NCI-H82 treated with DMSO at 0.1 percent for 48 hours (cell line): ENCODE measurements around the gene MRO.
A peak's percentile ranks its signal among the peaks of the same experiment; 100 is the strongest.
"Not testable (repeated sequence)": the region's sequence is repeated elsewhere in the genome, so short reads cannot be mapped to it uniquely, and the experiment has no call there.

ENCODE experiments used
- DNase-seq: peaks from one replicate; lab custom pipeline; 2025; ENCODE audit not compliant: unreplicated experiment; lab: John Stamatoyannopoulos, UW

MRO gene

DNA sequence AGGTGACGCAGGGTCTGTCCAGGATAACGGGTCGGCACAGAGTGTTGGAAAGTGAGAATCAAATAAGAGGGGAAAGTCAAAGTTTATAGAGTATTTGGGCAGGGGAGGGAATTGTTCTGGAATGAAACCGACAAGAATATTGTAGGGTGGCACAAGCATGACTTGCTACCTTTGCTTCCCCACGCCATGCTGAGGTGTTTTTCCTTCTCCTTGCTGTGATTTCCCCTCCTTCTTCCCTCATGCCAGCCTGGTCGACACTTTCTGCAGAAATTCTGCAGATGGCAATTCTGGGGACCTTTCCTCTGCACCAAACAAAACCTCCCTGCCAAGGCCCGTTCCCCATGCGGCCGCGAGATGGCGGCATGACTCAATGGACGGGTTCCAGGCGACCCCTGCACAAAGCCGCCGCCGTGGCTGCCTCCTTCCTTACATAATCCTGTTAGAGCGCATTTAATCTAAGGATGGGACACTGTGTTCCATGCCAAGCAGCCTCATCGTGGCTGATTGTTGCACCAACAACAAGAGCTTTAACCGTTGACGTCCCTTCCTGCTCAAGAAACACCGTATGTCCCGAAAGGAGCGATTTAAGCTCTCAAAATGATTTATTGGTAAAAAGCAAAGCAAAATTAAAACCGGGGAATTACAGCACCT, at the start of gene MRO:
MRO (minus strand) TSS at position 289 of the 651 bp plus-strand sequence. CDS start 10,616 bp downstream, outside the sequence.
- DNase-seq, result peak; percentile 88

DNA sequence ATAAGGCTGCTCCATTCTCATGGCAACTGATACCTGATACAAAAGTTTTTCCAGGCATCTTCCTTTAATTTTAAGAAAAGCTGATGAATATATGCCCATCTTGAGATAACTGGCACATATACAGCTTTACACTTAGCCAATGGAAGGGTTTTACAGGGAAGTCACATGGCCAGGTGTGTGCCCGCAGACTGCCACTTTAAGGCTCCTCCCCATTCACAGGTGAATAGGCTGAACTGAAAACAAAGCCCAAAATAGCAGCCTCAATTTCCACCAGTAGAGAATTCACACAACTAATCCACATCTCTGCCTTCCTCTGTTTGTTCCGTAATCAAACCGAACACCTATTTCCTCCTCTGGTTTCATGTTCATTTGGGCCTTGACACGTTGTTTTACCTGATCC, 49.3 kb upstream of the MRO start:
- no peak for DNase-seq

DNA sequence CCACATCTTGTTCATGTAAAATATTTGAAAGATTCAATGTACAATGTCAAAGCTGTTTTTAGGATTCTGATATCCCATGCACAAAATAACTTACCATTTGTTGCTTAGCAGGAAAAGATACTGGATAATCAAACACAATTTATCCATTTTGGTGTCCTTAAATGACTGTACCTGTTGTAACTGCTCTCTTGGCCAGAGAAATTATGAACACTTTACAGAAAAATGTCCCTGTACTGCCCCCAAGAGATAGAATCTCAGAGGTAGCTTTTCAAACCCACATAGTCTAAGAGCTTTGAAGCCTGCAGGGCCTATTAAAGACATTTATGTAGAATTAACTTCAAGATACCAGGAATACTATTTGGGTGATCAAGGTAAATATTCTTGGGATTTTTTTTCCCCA, 46.9 kb upstream of the MRO start:
- no peak for DNase-seq

DNA sequence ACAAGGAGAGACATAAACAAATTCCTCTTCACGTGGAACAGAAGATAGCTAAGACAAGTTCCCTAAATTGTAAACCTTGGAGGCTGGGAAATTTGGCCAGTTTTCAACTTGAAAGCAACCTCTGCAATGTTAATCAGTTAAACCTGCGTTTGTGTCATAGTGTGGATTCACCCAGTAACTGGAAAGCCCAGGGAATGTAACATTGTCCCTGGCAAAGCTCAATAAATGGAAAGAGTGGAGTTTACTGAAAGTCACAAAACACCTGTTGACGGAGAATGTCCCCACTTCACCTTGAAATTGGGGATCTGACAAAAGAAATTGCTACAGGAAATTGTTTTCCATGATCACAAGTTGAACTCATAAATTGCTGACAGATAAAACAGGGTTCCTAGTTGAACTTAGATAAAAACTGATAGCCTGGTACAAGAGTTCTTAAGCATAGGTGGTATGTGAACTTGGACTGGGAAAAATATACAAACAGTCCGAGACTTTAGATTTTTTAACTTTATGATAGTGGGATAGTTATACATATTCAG, 44.1 kb upstream of the MRO start:
- DNase-seq, result no peak

DNA sequence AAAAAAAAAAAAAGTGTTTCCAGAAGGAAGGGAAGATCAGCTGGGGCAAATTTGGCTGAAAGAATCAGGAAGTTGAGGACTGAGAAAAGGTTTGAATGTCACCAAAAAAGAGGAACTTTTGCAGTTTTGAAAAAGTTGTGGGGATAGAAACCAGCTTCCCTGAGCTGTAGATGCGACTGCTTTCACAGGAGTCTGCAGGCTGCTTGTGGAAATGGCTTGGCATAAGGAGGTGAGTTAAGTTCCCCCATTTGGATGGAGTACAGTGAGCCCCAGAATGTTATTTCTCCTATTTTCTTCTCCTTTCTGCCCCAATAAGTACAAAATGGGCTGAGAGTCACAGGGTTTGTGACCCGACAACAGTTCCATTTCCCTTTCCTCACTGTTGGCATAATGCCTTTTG, 42.6 kb upstream of the MRO start:
- DNase-seq, result no peak

DNA sequence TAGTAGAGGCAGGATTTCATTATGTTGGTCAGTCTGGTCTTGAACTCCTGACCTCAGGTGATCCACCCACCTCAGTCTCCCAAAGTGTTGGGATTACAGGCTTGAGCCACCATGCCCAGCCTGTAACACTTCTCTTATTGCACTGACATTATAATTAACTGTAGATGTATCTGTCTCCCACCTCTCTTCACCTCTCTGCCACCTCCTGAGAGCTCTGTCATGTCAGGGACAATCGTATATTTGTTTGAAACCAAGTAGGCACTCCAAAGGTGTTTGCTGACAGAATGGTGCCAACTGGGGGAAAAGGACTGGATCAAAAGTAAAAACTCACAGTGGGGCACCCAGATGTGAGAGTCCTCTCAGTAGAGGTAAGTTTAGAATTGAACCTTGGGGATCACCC, 41.8 kb upstream of the MRO start:
- DNase-seq, result no peak

DNA sequence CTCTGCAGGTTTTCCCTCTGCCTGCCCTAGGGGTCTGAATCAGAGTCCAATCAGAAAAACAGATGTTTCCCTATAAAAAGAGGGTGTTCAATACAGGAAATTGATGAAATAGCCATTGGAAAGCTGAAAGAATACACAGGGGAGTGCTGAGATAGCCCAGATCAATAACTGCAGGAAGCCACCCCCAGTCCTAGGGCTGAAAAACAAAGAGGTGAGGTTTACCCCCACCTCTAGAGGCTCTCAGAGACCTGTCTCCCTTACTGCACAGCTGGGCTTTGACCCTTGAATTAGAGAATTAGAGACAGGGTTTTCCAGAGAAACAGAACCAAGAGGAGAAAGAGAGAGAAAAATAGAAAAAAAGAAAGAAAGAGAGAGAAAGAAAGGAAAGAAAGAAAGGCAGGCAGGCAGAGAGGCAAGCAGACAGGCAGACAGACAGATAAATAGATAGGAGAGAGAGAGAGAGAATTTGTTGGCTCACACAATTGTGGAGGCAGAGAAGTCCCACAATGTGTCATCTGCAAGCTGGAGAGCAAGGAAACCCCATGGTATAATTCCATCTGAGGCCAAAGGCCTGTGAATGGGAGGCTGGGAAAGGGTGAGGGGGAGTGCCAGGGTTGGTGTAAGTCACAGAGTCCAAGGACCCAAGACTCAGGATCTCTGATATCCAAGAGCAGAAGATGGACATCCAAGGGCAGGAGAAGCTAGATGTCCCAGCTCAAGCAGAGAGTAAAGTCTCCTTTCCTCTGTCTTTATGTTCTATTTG, 40.2 kb upstream of the MRO start:
- DNase-seq, result no peak

DNA sequence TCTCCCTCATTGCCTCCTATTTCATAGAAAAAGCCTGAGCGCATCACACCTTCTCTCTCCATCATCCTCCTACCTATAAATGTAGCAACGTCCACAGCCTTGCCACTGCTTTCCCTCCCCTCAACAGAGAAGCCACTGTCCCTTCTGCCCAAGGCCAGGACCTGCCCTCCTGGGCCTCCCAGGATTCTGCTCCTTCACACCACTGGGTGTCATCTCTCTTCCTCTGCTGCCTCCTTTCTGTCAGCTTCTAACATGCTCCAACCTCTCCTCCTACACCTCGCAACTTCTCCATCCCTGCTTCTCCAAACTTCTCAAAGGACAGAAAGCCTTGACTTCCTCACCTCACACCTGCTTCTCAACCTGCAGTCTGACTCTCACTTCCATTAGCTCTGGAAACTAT, 37.9 kb upstream of the MRO start:
- DNase-seq, result no peak

DNA sequence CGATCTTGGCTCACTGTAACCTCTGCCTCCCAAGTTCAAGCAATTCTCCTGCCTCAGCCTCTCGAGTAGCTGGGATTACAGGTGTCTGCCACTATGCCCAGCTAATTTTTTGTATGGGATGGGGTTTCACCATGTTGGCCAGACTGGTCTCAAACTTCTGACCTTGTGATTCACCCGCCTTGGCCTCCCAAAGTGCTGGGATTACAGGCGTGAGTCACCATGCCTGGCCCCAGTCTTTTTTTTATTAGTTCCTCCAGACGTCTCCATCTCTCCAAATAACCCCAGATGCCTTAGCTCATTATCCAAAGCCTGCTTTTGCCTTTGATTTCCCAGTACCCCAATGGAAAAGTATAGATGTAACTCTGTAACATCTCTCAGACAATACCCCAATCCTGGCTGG, 37.4 kb upstream of the MRO start:
- not testable (repeated sequence) for DNase-seq

DNA sequence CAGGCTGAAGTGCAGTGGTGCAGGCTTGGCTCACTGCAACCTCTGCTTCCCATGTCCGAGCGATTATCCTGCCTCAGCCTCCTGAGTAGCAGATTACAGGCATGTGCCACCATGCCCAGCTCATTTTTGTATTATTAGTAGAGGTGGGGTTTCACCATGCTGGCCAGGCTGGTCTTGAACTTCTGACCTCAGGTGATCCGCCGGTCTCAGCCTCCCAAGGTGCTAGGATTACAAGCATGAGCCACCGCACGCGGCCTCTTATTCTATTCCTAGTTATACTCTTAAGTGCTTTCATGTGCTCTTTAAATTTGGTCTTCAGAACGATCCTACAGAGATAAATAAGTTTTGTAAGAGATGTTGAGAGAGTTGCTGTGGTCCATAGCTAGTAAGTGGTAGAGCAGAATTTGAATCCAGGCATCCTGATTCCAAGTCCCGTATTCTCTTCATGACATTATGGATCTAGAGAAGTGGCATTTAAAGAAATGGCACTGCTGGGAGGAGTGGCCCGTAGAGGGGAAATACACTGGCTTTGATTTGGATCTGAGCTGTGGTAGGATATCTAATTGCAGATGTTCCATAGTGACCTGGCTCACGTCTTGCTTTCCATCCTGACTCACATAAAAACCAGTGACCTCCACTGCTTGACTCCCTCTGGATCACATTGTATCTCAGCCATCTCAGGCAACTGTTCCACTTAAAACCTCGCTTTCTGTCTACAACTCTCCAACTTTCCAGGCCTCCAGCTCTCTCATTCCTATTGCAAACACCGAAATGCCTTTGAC, 36.4 kb upstream of the MRO start:
- no peak for DNase-seq

DNA sequence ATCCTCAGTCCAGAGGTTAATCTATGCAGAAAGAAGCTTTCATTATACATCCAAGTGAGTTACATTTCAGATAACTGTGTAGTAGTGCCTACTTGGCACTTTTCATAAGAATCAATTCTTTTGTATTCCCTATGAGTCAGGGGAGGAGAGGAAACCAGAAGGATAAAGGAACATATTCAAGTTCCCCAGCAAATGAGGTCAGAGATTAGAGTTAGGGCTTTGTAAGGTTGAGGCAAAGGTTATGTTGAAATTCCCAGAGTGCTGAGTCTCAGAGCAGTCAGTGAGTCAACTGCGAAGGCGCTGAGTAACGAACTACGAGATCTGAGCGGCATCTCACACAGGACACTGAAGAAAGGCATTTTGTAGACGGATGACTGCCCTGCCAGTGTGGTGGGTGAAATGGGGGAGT, 34.1 kb upstream of the MRO start:
- no peak for DNase-seq

DNA sequence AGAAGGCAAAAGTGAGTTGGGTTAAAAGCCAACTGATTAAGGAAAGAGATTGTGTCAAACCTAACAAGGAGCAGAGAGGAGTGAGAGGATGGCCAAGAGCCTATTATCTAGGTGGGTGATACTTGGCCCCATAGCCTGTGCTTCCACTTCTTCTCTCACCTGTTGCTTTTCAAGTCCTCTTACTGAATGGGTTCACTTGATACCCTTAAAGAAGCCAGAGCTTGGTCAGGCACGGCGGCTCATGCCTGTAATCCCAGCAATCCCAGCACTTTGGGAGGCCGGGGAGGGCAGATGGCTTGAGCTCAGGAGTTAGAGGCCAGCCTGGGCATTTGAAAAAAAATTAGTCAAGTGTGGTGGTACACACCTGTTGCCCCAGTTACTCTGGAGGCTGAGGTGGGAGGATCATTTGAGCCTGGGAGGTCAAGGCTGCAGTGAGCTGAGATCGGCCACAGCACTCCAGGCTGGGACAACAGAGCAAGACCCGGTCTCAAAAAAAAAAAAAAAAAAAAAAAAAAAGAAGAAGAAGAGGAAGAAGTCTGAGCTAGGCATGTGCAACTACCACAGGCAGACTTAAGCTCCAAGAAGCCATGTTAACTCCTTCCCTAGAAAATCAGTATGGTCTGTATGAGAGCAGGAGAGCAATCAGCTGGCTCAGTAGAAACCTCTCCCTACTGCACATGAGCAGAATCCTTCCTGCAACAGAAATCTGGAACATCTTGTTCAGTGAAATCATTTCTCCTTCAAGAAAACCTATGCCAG, 30.7 kb upstream of the MRO start:
- no peak for DNase-seq

DNA sequence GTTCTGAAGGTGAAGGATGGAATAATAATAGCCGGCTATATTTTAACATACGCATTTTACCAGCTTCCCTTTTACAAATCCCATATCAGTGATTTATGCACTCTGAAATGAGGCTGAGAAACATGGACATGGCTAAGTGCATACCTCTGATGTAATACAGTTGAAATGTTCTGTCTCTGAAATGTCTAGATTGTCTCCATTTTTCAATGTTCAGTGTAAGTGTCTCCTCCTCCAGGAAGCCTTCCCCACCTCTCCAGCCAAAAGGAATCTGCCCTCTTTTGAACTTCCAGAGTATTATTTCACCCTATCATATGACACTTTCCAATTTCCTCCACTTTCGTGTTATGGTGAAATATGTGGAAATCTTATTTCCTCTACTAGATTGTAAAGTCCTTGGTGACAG, 29.6 kb upstream of the MRO start:
- DNase-seq, result no peak

DNA sequence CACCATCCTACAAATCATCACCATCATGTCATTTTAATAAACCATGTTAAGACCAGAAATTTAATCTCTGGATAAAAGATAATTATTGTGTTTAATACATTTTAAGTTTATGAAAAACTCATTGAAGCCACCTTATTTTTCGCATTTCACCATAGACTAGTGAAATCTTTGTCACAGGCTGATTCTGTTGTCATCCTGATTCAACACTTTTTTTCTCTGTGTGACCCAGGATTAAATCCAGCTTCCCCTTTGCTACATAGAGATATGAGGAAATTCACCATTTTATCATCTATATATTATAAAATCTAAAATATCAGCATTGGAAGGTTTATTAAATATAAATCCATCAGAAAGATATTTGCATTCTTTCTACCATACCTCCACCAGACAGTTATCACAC, 29.2 kb upstream of the MRO start:
- no peak for DNase-seq

DNA sequence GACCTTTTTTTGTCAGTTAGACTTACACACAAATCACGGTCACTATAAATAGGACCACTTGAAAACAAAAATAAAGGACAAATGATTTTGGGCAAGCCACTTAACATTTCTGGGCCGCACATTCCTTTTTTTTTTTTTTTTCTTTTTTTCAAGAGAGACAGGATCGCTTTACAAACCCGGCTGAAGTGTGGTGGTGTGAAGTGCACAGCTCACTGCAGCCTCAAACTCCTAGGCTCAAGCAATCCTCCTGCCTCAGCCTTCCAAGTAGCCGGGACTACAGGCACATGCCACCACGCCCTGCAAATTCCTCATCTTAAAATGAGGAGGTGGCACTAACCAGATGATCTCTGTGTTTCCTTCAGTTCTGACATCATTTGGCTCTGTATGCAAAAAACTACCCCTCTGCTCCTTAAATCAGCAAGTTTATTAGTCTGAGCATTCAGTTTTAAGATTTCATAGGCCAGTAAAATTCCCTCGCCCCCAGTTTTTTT, 28.3 kb upstream of the MRO start:
- no peak for DNase-seq

DNA sequence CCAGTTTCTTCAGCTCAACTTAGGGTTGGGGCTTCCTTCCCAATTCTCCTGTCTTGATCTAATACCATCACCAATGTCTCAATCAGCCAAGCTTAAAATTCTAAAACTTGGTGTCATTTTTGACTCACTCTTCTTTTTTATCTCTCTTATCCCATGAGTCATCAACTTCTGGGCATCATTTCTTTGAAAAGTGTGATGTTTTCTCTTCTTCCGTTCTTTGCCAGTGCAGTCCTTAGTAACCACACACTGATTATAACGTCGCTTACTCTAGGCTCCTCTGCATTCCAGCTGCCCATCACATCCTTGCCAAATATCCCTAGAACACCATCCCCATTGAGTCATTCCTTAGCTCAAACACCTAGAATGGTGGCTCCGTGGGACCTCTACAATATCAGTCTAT, 27.4 kb upstream of the MRO start:
- no peak for DNase-seq

DNA sequence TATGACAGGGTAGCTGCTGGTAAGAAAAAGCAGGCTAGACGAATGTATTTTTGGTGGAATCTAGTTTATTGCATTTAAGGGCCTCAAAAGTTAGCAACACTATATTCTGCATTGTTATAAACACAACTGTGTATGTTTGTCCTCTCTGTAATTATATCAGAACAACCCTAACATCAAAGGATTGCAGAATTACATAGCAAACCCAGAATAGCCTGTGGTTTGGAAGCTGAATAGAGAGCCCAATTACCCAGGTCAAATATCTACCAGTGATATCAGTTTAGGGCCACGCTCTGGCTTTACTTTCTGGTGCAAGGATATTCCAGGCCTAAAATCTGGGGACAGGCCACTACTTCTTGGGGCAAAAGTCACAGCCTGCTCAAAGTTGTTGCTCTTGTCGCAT, 25.1 kb upstream of the MRO start:
- DNase-seq, result no peak

DNA sequence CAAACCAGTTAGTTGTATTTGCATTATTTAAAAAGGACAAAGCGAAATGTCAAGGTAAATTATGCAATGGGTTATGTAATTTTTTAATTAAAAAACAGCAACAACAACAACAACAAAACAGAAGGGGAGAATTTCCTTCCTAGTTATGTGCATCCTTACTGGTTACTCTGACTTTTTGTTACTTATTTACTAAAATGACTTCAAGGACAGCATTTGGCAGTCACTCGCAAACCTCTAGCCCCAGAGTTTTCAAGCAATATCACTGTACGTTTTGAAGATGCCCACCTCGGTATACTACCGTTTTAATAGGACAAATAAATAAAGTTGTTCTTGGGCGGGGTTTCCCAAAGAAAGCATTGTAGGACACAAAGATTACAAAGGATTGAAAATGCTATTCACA, 24.7 kb upstream of the MRO start:
- DNase-seq, result no peak

DNA sequence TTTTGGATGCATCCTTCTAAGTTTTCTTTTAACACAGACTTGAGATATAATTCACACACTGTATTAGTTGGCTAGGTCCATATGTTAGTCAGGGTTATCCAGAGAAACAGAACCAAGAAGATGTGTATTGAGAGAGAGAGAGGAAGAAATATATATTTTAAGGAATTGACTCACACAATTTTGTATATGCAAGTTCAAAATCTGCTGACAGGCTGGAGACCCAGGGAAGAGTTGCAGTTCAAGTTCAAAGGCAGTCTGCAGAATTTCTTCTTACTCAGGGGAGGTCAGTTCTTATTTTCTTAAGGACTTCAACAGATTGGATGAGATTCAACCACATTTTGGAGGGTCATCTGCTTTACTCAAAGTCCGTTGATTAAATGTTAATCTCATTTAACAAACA, 23.0 kb upstream of the MRO start:
- no peak for DNase-seq

DNA sequence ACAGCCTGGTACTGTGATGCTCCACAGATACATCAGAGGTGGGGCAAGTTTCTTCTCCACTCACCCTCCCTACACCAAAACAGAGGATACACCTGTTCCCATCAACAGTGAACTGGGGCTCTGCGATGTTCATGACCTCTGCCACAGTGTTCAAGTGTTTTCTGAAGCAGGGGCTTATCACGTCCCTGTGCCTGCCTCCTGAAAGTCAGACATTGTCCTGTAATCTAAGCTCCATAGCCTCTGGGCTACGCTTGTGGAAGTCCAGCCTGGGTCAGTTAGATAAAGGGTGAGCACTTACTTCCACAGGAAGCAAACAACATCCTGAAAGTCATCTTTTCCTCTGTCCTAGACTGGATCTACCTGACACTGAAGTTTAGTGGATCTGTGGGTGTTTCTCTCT, 20.2 kb upstream of the MRO start:
- no peak for DNase-seq

DNA sequence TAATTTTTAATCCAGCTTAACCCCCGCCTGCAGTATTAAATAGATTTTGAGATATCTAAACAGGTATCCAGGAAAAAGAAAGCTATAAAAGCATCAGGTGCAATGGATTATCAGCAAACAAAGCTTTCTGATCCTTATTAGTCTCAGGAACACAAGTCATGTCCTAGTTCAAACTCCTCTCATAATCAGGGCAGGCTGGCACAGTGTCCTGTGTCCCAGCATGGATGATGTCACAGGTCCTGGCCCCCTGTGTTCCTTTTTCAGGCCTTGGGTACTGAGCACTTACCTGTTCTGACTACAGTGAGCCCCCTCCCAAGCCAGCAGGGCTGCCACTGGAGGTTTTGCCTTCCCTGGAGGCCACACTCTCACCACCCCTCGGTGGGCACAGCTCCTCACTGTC, 19.5 kb upstream of the MRO start:
- DNase-seq, result peak; percentile 7
